RWPE2 (cell line): ENCODE measurements around the gene TTC13.
A peak's percentile ranks its signal among the peaks of the same experiment; 100 is the strongest.

Source experiments
- ATAC-seq: fragments of 200-7000 bp; cut with Tn5 transposase; 3 replicates; pipeline ENCODE4 v1.9.1; 2021; ENCODE audit warnings: low read depth
- DNase-seq: peaks from one replicate; pipeline ENCODE4 v3.0.0-alpha.2; 2020; ENCODE audit warnings: low spot score
- H3K27ac ChIP-seq: fragments of 450-650 bp; 2 replicates; pipeline ENCODE4 v1.5.1; 2017; ENCODE audit warnings: mild to moderate bottlenecking; ENCODE audit not compliant: poor library complexity, severe bottlenecking
- H3K27me3 ChIP-seq: fragments of 250-450 bp; sonication (Bioruptor Pico); 2 replicates; pipeline ENCODE4 v1.5.1; 2021; ENCODE audit warnings: mild to moderate bottlenecking, moderate library complexity; ENCODE audit not compliant: insufficient read depth, poor library complexity, severe bottlenecking
- H3K36me3 ChIP-seq: fragments of 250-450 bp; sonication (Bioruptor Pico); 2 replicates; pipeline ENCODE4 v1.5.1; 2020; ENCODE audit warnings: low read depth, mild to moderate bottlenecking, moderate library complexity
- H3K4me1 ChIP-seq: fragments of 250-450 bp; sonication (Bioruptor Pico); 2 replicates; pipeline ENCODE4 v1.5.1; 2021; ENCODE audit warnings: mild to moderate bottlenecking, moderate library complexity; ENCODE audit not compliant: insufficient read depth, poor library complexity, severe bottlenecking
- H3K4me3 ChIP-seq: fragments of 250-450 bp; sonication (Bioruptor Pico); 2 replicates; pipeline ENCODE4 v1.5.1; 2021; ENCODE audit warnings: mild to moderate bottlenecking, moderate library complexity; ENCODE audit not compliant: severe bottlenecking
- H3K9me3 ChIP-seq: fragments of 250-450 bp; sonication (Bioruptor Pico); 2 replicates; pipeline ENCODE4 v1.5.1; 2021; ENCODE audit warnings: mild to moderate bottlenecking, moderate library complexity; ENCODE audit not compliant: severe bottlenecking
- CTCF ChIP-seq: fragments of 450-650 bp; IDR thresholded peaks from one replicate; pipeline ENCODE4 v1.5.1; 2017; ENCODE audit warnings: mild to moderate bottlenecking, moderate library complexity; ENCODE audit not compliant: poor library complexity, severe bottlenecking

TTC13 gene

DNA sequence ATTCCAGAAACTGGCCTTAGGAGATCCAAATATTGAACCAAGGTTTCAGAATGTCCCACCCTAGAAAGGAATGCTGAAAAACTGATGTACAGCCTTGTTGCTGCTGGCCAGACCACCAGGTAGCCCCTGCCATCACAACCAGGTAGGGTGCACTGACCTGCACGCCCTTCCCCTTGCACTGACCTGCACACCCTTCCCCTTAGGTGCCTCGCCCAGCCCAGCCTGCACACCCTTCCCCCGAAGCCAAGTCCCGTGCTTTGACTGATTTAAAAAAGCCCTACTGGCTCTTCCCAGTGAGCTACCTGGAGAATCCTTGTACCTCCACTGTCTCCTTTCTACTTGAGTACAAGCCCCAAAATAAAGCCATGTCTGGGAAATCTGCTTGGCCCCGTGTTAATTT lies 84.0 kb downstream of the TTC13 start:
- Histone ChIP-seq H3K4me1 (no peaks in the 10 kb centered on the region), H3K9me3 (no peaks in the 10 kb centered on the region), H3K36me3 (no peaks in the 10 kb centered on the region), H3K4me3 (no peak overlapping the region), H3K27me3 (no peaks in the 10 kb centered on the region), H3K27ac (no peak overlapping the region)
- TF ChIP-seq CTCF, result no peak
- ATAC-seq (no peak), DNase-seq (no peak)

- ATAC-seq, result no peak
- Histone ChIP-seq H3K27ac (no peak overlapping the region), H3K9me3 (no peaks in the 10 kb centered on the region), H3K4me1 (no peaks in the 10 kb centered on the region), H3K36me3 (no peaks in the 10 kb centered on the region), H3K27me3 (no peaks in the 10 kb centered on the region), H3K4me3 (no peak overlapping the region)
- TF ChIP-seq CTCF, result no peak
- DNase-seq, result no peak
Measured at GRCh38 chr1:230894032-230894431, 84.6 kb downstream of the TTC13 start.

GRCh38 chr1:230892018-230892491 lies 86.6 kb downstream of the TTC13 start:
- ATAC-seq (no peak), DNase-seq (no peak)
- no peak overlapping the region for H3K27ac ChIP-seq
- no peak for TF ChIP-seq CTCF
- no peak overlapping the region for H3K4me3 ChIP-seq
- H3K27me3 ChIP-seq, result no peaks in the 10 kb centered on the region
- no peaks in the 10 kb centered on the region for H3K36me3 ChIP-seq
- no peaks in the 10 kb centered on the region for H3K4me1 ChIP-seq
- no peaks in the 10 kb centered on the region for H3K9me3 ChIP-seq

GRCh38 chr1:230891413-230891812 lies 87.2 kb downstream of the TTC13 start:
- DNase-seq, result no peak

DNA sequence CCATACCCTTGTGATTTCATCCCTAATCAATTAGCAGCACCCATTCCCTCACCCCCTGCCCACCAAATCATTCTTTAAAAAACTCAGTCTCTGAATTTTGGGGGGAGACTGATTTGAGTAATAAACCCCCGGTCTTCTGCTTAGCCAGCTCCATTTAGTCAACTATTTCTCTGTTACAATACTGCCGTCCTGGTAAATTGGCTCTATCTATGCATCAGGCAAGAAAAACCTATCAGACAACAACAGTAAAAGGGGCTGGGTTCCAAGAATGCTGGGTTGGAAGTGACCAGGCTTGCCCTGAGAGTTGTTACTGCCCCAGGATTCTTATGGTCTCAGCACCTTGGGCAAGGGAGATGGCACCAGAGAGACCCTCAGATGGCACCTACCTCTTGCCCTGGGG lies 94.0 kb downstream of the TTC13 start:
- Histone ChIP-seq H3K27me3 (peaks cover 5% of the 10 kb centered on the region), H3K9me3 (no peaks in the 10 kb centered on the region), H3K4me3 (no peak overlapping the region), H3K36me3 (no peaks in the 10 kb centered on the region), H3K4me1 (no peaks in the 10 kb centered on the region), H3K27ac (no peak overlapping the region)
- ATAC-seq (no peak), DNase-seq (no peak)
- no peak for TF ChIP-seq CTCF

More at GRCh38 chr1:230891413-230891812, 87.2 kb downstream of the TTC13 start:
- Histone ChIP-seq H3K4me1 (no peaks in the 10 kb centered on the region), H3K9me3 (no peaks in the 10 kb centered on the region), H3K36me3 (no peaks in the 10 kb centered on the region), H3K4me3 (no peak overlapping the region), H3K27ac (no peak overlapping the region), H3K27me3 (no peaks in the 10 kb centered on the region)
- 0 out of 3 replicates have a peak, but pooled peaks have one; percentile 25 for ATAC-seq
- TF ChIP-seq CTCF, result no peak
